NCI-H1092 treated with DMSO at 0.1 percent for 48 hours (cell line): Measurements from ENCODE around the gene ESD.
"Not testable (repeated sequence)": the region's sequence is repeated elsewhere in the genome, so short reads cannot be mapped to it uniquely, and the experiment has no call there.

Source experiments
- DNase-seq: peaks from one replicate; lab custom pipeline; 2025; lab: John Stamatoyannopoulos, UW

Gene ESD

DNA sequence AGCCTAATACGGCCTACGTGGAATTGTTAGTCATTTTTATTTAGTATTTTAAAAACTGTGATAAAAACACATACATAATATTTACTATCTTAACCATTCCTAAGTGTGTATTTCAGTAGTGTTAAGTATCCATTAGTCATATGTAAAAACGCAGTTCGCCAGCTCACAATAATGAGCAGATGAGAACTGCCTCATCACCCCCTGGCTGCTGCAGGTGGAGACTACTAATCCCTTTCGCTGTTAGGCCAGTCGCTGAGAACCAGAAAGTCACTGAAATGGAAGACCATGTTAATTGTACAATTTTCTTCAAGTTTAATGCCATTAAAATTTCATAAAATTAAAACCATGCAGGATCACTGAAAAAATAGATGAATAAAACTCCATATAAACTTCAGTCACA is 1.6 kb downstream of the ESD start:
- no peak for DNase-seq

DNA sequence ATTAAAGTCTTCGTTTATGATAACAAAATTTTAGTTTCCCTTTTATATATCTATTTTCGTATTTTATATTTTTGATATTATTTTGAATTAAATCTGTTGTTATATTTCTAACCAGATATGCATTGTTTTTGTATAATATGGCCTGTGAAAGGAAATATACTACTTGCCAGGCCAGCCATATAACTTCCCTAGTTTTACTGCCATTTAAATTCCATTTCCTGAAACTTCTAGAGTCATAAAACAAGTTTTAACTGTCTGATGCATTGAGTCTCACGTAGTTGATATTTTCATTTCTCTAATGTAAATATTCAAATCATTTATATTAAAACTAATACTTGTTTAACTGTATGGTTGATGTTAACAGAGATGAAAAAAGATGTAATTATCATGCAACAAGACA is 13.5 kb downstream of the ESD start:
- DNase-seq = no peak

DNA sequence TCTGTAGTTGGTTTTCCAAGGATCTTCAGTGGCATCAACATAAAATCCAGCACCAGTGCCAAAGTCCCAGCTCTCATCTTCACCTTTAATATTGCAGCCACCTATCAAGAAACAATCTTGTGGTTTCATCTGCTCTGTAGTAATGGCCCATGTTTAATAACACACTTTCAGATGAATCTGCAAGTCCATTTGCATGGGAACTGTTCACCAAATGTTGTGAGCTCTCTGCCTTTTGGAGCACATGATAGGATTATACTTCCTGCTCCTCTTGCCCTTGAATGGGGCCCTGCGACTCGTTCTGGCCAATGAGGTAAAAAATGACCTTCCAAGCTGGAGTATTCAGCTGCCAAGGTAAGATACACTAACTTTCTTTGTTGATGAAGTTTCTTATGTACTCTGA is 14.3 kb downstream of the ESD start:
- no peak for DNase-seq

DNA sequence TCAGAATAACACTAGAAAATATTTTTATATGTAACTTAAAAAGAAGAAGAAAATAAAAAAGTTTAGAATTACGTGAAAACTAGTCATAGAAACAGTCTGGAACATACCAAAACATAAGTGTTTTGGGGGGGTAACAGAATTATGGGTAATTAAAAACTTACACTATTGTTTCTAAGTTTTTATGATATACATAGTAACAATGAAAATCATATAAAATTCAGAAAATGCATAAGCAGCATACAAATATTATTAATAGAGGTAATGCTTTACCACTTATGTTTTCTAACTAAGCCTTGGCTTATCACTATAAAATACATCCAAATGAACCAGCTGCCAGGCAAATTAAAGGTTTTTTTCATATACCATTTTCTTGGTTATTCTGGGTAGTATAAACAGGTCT is 14.9 kb downstream of the ESD start:
- DNase-seq = no peak

DNA sequence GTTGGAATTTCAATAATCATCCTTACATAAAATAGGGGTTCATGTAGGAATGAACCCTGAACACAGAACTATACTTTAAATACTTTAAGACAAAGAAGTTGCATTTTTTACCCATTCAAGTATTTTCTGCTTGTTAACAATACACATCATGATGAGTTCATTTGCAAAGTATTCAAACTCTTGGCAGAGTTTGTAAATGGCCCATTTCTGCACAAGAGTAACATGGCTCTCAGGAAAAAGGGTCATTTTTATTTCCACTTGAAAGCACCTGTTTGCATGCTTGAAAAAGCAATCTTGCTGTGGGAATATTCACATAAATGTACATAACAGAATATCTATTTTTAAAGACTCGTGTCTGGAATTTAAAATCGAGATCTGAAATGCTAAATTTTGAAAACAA is 18.1 kb downstream of the ESD start:
- no peak for DNase-seq

DNA sequence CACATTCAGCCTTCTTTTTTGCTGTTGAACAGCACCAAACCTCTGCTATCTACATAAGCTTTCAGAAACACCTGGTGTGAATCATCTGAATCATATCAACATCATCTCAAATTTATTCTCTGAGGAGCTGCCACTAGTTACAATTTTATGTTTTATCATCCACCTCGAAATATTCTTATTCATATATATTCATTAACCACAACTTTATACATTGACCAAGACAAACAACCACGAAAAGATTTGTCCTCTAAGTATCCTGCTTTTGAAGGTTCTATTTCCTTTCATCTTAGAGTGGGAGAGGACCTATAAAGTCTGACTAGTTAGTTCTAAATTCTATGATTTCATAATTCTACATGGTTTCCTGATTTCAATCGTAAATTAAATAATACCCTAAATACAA is 18.9 kb downstream of the ESD start:
- DNase-seq = no peak

DNA sequence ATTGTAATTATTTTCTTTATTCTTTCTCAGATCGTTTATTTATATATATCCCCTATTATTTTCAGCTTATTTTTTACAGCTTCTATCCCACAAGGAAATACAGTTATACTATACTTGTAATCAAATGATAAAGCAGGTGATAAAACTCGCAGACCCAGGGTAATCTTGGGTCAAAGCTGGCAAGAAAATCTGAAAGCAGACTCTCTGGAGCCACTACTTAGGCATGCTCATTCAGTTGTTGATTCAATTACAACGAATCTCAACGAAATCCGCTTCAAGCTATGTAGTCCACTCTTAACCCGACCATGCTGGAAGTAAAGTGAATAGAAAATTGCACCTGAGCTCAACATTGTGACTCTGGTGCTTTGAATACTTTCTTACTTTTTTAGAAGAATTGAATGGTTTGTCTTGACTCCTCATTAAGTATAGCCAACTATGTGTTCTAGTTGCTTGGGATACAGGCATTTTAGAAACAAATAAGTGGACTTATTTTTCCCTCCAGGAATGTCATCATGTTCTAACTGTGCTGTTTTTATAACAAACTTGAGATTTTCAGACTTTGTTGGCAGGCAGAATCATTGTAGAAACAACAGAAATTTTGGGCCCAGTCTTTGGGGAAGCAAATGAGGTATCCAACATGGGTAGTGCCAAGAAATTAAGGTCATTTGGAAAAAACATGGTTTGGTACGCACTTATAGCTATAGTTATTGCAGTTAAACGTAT is 21.4 kb downstream of the ESD start:
- DNase-seq = no peak

DNA sequence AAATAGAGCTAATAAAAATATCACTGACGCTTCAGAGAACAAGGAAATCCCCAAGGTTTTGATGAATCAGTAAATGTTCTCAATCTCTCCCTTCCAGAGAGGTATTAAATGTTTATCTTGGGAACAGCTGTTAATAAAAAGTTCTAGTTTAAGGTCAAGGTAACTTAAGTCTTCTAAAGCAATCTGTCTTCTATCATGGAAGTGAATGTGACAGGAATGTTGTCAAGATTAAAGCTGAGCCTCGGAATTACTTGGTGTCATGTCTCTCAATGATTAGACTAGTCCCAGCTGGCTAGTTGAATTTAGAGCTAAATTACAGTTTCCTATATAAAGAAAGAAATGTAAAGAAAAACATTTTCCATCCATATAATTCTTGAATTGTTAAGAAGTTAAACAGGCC is 23.4 kb downstream of the ESD start:
- DNase-seq = no peak

DNA sequence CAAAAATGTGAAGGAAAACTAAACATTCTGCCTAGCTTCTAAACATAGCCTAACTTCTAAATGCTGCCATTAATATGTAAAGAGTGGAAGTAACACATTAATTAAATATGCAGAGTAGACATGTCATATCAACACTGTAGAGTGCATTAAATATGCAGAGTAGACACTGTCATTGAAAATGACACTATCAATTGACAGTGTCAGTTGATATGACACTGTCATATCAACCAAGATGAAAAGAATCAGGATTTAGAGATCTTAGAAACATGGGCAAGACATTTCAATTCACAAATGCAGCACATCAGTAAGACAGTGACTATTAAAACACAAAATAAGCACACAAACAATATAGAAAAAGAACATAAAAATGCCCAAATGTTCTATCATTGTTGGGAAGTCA is 25.3 kb downstream of the ESD start:
- DNase-seq = no peak

DNA sequence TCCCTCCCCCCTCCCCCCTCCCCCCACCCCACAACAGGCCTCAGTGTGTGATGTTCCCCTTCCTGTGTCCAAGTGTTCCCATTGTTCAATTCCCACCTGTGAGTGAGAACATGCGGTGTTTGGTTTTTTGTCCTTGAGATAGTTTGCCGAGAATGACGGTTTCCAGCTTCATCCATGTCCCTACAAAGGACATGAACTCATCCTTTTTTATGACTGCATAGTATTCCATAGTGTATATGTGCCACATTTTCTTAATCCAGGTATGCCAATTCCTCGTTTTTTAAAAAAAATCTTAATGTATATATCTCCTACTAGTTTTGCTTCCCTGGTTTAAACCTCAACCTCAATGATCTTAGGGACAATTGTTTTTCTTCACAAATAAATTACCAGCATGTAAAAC is 27.0 kb downstream of the ESD start:
- not testable (repeated sequence) for DNase-seq

DNA sequence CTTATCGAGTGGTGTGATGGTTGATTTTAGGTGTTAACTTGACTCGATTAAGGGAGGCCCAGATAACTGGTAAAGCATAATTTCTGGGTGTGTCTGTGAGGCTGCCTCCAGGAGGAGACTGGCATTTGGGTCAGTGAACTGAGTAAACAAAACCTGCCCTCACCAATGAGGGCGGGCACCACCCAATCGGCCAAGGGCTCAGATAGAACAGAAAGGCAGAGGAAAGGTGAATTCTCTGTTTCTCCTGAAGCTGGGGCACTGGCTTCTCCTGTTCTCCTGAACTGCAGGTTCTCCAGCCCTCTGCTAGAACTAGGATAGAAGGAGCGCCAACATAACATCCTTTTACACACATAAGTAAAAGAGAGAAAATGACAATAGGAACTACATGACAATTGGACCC is 35.1 kb downstream of the ESD start:
- no peak for DNase-seq

DNA sequence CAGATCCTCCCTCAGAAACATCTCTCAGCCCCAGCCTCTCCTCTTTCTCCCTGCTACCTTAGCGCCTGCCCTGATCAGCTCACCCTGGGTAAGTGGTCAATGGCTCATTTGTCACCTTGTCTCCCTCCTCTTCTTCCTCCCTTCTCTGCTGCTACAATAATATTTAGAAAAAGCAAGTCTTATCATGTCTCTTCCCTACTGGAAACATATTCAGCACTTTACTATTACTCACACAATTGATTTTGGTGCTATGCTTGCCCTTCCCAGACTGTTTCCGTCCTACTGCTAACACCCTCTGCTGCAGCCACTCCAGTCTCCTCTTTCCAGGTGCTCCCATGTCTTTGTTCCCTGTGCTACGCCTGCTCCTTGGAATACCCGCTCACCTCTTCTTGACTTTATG is 35.8 kb downstream of the ESD start:
- DNase-seq = no peak

DNA sequence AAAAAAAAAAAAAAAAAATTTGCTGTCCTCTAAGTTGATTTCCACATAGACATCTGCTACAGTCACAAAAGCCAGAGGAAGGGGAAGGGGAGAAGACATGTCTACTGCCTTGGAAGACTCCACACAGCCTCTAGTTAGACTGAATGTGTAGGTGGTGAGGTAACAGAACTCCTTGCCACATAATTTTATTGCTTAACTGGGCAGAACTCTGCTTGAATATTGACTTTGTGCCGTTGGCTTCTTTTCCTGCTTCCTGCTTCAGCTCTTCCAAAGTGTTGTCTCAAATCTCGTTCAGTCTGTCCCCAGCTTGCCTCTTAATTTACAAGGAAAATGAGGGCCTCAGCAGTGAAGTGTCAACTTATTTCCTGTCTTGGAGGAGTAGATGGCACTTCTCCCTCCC is 37.1 kb downstream of the ESD start:
- no peak for DNase-seq

DNA sequence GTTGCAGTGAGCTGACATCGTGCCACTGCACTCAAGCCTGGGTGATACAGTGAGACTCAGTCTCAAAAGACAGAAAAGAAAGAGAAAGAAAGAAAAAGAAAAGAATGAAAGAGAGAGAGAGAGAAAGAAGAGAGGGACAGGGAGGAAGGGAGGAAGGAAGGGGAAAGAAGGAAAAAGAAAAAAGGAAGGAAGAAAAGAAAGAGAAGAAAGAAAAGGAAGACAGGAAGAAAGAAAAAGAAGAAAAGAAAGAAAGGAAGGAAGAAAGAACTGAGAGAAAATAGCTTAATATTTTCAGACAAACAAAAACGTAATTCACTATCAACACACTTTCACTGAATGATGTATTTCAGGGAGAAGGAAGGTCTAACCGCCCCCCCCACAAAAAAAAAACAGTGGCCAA is 39.3 kb downstream of the ESD start:
- no peak for DNase-seq

DNA sequence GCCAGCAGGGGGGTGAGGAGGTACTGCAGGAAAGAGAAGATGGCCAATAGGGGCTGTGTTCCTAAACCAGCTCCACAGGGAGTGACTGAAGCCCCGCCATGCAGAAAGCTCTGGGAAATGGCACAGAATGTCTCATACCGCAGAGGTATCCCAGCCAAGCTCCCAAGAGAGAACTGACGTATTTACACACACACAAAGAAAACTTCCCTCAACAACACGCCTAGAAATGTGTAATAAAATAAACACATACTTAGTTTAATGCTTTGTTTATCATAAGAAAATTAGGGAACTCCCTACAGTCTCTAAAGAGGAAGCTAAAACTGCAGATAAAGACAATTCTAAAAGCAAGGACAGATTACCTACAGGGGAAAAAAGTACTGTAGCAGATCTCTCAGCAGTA is 40.0 kb downstream of the ESD start:
- no peak for DNase-seq

DNA sequence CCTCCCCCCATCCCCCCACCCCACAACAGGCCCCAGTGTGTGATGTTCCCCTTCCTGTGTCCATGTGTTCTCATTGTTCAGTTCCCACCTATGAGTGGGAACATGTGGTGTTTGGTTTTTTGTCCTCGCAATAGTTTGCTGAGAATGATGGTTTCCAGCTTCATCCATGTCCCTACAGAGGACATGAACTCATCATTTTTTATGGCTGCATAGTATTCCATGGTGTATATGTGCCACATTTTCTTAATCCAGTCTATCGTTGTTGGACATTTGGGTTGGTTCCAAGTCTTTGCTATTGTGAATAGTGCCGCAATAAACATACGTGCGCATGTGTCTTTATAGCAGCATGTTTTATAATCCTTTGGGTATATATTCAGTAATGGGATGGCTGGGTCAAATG is 41.5 kb downstream of the ESD start:
- DNase-seq = not testable (repeated sequence)

DNA sequence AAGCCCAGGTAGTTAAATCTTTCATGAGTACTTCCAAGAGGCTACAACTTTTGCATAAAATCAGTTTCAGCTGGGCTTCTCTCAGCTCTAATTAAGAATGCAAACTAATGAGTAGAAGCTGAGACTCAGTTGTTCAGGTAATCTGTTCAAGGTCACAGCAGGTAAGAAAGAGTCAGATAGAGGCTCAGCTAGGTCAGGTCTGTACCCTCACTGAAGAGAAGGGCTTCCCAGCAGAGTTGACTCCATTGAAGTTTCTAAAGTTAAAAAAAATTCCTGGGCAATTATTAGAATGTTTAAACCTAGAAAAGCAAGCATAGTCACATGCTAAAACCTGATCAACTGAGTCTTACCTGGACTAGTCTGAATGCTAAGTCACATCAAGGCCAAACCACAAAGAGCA is 42.1 kb downstream of the ESD start:
- DNase-seq = no peak

DNA sequence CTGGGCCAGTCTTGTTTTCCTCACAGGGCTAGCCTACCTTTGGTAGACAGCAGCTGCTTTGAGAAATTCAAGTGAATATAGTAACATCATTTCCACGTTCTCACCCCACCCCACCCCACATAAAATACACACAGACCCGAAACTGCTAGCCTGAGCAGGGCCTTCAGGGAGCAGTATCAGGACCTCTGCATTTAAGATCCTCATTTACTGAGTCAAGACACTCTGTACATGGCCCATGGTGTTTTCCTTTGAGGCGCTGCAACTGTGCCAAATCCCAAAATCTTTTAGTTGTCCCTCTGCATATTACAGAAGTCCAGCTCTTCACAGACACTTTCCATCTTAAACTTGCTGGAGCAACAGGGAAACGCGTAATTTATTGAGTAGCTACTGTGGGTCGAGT is 43.0 kb downstream of the ESD start:
- no peak for DNase-seq

DNA sequence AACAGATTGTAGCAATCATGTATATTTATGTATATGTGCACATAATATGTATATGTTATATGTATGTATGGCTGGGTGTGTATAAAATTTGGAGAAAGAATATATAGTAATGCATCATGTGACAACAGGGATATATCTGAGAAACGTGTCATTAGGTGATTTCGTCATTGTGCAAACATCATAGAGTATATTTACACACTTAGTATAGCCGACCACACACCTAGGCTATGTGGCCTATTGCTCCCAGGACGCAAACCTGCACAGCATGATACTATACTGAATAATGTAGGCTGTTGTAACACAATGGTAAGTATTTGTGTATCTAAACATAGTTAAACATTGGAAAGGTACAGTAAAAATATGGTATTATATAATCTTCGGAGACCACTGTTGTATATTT is 43.8 kb downstream of the ESD start:
- DNase-seq = no peak

DNA sequence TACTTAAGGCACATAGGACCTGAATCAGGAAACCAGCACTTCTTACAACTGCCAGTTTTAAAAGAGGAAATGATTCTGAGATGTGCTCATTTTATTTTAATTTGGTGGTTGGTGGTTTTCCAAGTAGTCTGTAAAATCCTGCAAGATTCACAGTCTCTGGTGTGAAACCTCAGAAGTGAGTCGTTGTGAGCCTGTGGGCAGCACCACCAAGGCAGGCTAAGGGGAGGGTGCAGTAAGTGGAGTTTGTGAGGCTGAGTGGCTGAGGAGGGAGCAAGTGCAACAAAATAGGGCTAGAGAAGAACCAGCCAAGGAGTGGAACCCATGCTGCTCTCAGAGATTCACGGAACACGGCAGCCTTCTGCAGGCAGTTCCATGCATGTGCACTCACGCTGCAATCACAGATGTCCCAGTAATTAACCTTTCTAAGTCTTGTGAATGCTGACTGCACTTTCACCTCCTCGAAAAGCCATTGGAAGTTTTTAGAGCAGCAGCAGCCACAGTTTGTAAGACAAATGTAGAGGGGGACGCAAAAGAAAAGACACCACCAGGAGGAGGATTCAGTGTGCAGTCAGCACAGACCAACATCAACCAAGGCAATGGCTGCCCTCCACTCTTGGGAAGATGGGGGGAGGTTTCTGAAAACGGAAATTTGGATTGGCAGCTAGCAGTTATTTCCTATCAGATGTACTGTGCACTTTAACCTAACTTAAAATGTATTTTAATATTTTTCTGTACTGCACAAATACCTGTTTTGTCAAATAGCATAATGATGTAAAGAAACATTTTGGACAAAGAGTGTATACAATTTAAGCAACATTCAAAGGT is 44.9 kb downstream of the ESD start:
- DNase-seq = no peak

DNA sequence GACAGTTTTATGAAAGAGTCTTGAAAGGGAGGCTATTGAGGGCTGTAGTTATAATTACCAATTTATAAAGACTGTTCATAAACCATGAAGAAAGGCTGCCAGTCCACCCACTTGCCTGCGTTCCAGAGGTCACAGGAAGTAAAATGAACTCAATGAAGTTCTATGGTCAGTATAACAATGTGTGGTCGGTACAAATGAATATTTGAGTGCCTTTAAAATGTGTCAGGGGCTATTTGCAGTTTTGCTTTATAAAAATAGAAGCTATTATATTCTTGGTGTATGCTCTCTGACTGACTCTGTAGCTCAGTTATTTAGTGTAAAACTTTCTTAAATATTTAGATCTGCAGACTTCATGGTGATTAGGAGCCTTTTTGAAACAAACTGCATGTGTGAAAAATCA is 47.0 kb downstream of the ESD start:
- no peak for DNase-seq

DNA sequence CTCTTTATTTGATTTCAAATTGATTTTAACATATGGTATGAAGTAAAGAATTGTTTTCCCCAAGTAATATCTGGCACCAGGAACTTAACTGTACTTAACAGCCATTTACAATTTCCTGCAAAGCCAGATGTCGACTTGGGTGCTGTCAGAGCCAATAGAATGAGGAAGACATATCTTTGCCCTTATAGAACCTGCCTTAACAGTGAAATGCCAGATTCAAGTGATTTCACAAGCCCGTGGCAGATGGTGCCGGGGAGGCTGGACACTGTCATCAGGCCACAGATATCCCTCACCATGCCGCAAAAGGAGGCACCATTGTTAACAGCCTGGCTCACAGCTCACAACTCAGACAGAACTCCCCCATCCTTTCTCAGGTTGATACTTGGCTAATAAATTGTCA is 48.7 kb downstream of the ESD start:
- DNase-seq = no peak

DNA sequence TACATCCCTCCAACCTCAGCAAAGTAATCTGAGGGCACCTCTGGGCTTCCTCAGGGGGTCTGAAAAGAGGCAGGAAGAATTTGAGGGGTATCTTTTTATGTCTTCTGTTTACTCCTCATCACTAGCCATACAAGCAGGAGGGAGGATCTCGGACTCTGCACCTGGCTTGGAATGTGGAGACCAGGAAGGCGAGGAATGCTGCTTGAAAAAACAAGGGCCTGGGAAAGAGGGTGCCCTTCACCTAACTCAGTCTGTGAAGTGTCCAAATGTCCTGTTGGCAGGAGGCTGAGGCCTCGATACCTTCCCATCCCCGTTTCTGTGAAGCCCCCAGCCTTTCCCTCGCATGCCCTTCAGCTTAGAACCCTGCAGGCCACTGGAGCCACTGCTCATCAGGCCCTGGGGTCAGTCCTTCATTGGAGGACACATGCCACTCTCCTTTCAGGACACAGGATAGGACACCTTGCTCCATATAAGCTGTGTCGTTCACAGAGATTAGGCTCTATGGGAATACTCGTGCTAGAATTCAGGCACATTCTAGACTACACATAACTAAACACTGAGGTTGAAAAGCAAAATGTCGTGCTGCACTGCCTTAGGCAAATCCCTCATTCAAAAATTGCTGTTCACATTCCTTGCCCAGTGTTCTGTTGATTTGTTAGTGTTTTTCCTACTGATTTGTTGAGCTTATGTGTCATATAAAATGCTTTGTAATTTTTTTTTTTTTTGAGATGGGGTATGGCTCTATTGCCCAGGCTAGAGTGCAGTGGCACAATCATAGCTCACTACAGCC is 49.7 kb downstream of the ESD start:
- no peak for DNase-seq
